Liver (tissue), 3 donors: ENCODE data around the gene ADAMTS7.
"Not testable (repeated sequence)": the region's sequence is repeated elsewhere in the genome, so short reads cannot be mapped to it uniquely, and the experiment has no call there.

ENCODE experiments used
- EGR1 ChIP-seq, 2 donors: IDR thresholded peaks; 2 replicates each; pipeline ENCODE4 v1.6.1; 2016 to 2018; ENCODE audit warnings: antibody characterized with exemption in 2 of 2, low read depth in 2 of 2
- GABPA ChIP-seq, 2 donors: IDR thresholded peaks in 1 of 2; conservative IDR thresholded peaks in 1 of 2; 2 replicates each; pipeline ENCODE4 v1.6.1; 2016; ENCODE audit warnings: antibody characterized with exemption in 2 of 2, mild to moderate bottlenecking in 1 of 2, moderate library complexity in 1 of 2
- JUND ChIP-seq, 2 donors: IDR thresholded peaks; 2 replicates each; pipeline ENCODE4 v1.6.1; 2016; ENCODE audit warnings: antibody characterized with exemption in 2 of 2
- RAD21 ChIP-seq, 2 donors: IDR thresholded peaks; 2 replicates each; pipeline ENCODE4 v1.6.1; 2016; ENCODE audit warnings: antibody characterized with exemption in 2 of 2, mild to moderate bottlenecking in 2 of 2
- SP1 ChIP-seq: IDR thresholded peaks from 2 replicates; pipeline ENCODE4 v1.6.1; 2018; ENCODE audit warnings: antibody characterized with exemption, mild to moderate bottlenecking
- TAF1 ChIP-seq: conservative IDR thresholded peaks from 2 replicates; pipeline ENCODE4 v1.6.1; 2016; ENCODE audit warnings: antibody characterized with exemption, mild to moderate bottlenecking
- YY1 ChIP-seq: IDR thresholded peaks from 2 replicates; pipeline ENCODE4 v1.6.1; 2016; ENCODE audit warnings: antibody characterized with exemption, mild to moderate bottlenecking
- TF ChIP-seq, protein P1 (sequence below): fragments of 150-350 bp; IDR thresholded peaks from 2 replicates; pipeline ENCODE4 v1.5.1; 2017; ENCODE audit warnings: improper control_type of control experiment, low read depth, low read length; ENCODE audit not compliant: missing input control
- TF ChIP-seq, protein P2 (sequence below): IDR thresholded peaks from 2 replicates; pipeline ENCODE4 v1.6.1; 2016; ENCODE audit warnings: antibody characterized with exemption, mild to moderate bottlenecking
- TF ChIP-seq, protein P3 (sequence below): IDR thresholded peaks from 2 replicates; pipeline ENCODE4 v1.6.1; 2016; ENCODE audit warnings: antibody characterized with exemption
- donor health status: healthy.
- donor health status: healthy.

- TF ChIP-seq, protein P1, sequence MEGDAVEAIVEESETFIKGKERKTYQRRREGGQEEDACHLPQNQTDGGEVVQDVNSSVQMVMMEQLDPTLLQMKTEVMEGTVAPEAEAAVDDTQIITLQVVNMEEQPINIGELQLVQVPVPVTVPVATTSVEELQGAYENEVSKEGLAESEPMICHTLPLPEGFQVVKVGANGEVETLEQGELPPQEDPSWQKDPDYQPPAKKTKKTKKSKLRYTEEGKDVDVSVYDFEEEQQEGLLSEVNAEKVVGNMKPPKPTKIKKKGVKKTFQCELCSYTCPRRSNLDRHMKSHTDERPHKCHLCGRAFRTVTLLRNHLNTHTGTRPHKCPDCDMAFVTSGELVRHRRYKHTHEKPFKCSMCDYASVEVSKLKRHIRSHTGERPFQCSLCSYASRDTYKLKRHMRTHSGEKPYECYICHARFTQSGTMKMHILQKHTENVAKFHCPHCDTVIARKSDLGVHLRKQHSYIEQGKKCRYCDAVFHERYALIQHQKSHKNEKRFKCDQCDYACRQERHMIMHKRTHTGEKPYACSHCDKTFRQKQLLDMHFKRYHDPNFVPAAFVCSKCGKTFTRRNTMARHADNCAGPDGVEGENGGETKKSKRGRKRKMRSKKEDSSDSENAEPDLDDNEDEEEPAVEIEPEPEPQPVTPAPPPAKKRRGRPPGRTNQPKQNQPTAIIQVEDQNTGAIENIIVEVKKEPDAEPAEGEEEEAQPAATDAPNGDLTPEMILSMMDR = not testable (repeated sequence)
- not testable (repeated sequence) for TF ChIP-seq TAF1; YY1; EGR1 (IDR thresholded peaks at IDR 0.05; ENCODE audit: low read depth in 2 of 2); JUND (IDR thresholded peaks at IDR 0.05); RAD21 (IDR thresholded peaks at IDR 0.05); GABPA (IDR thresholded peaks at IDR 0.05 in 1 of 2, conservative IDR thresholded peaks at IDR 0.05 in 1 of 2); SP1
- TF ChIP-seq, protein P2, sequence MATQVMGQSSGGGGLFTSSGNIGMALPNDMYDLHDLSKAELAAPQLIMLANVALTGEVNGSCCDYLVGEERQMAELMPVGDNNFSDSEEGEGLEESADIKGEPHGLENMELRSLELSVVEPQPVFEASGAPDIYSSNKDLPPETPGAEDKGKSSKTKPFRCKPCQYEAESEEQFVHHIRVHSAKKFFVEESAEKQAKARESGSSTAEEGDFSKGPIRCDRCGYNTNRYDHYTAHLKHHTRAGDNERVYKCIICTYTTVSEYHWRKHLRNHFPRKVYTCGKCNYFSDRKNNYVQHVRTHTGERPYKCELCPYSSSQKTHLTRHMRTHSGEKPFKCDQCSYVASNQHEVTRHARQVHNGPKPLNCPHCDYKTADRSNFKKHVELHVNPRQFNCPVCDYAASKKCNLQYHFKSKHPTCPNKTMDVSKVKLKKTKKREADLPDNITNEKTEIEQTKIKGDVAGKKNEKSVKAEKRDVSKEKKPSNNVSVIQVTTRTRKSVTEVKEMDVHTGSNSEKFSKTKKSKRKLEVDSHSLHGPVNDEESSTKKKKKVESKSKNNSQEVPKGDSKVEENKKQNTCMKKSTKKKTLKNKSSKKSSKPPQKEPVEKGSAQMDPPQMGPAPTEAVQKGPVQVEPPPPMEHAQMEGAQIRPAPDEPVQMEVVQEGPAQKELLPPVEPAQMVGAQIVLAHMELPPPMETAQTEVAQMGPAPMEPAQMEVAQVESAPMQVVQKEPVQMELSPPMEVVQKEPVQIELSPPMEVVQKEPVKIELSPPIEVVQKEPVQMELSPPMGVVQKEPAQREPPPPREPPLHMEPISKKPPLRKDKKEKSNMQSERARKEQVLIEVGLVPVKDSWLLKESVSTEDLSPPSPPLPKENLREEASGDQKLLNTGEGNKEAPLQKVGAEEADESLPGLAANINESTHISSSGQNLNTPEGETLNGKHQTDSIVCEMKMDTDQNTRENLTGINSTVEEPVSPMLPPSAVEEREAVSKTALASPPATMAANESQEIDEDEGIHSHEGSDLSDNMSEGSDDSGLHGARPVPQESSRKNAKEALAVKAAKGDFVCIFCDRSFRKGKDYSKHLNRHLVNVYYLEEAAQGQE = not testable (repeated sequence)
- TF ChIP-seq, protein P3, sequence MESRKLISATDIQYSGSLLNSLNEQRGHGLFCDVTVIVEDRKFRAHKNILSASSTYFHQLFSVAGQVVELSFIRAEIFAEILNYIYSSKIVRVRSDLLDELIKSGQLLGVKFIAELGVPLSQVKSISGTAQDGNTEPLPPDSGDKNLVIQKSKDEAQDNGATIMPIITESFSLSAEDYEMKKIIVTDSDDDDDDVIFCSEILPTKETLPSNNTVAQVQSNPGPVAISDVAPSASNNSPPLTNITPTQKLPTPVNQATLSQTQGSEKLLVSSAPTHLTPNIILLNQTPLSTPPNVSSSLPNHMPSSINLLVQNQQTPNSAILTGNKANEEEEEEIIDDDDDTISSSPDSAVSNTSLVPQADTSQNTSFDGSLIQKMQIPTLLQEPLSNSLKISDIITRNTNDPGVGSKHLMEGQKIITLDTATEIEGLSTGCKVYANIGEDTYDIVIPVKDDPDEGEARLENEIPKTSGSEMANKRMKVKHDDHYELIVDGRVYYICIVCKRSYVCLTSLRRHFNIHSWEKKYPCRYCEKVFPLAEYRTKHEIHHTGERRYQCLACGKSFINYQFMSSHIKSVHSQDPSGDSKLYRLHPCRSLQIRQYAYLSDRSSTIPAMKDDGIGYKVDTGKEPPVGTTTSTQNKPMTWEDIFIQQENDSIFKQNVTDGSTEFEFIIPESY = not testable (repeated sequence)
Measured at GRCh38 chr15:78779176-78779785, 32.0 kb downstream of the ADAMTS7 start.
